Progenitor cell of endocrine pancreas (in vitro differentiated cells): ENCODE results near the gene TEN1. TPM values are rescaled to one million over a fixed set of nuclear protein-coding genes. Genes with fewer than 3 reads are reported as not detected.
"Not testable (repeated sequence)": the region's sequence is repeated elsewhere in the genome, so short reads cannot be mapped to it uniquely, and the experiment has no call there.

Experiments
- DNase-seq: peaks from one replicate; pipeline ENCODE4 v3.0.0; 2021; ENCODE audit warnings: low spot score; ENCODE audit not compliant: unreplicated experiment
- H3K27ac Mint-ChIP-seq: 2 replicates; pipeline ENCODE4 v1.8.0; 2021; ENCODE audit warnings: mild to moderate bottlenecking, moderate library complexity, mixed read lengths
- H3K27me3 Mint-ChIP-seq: 2 replicates; pipeline ENCODE4 v1.8.0; 2021; ENCODE audit warnings: mixed read lengths
- H3K36me3 Mint-ChIP-seq: 2 replicates; pipeline ENCODE4 v1.8.0; 2022; ENCODE audit warnings: mixed read lengths; ENCODE audit not compliant: insufficient read depth
- H3K4me1 Mint-ChIP-seq: 2 replicates; pipeline ENCODE4 v1.8.0; 2021; ENCODE audit warnings: low read depth, mixed read lengths
- H3K4me3 Mint-ChIP-seq: 2 replicates; pipeline ENCODE4 v1.8.0; 2021; ENCODE audit warnings: low read depth, mild to moderate bottlenecking, moderate library complexity, mixed read lengths
- H3K9me3 Mint-ChIP-seq: 2 replicates; pipeline ENCODE4 v1.8.0; 2021; ENCODE audit warnings: low read depth, mixed read lengths
- total RNA-seq: library from RNA; stranded (reverse); gene quantifications from 2 replicates; pipeline ENCODE4 v1.2.1, GENCODE V29; 2021
- TF ChIP-seq, protein P1 (sequence below): fragments of 200-600 bp; sonication (generic); IDR thresholded peaks from one replicate; pipeline ENCODE4 v1.5.0; 2021; ENCODE audit warnings: antibody characterized with exemption, mild to moderate bottlenecking; ENCODE audit not compliant: unreplicated experiment

TEN1 gene
- total RNA-seq, 1 donor from 2014 or later = 19.8 TPM

DNA sequence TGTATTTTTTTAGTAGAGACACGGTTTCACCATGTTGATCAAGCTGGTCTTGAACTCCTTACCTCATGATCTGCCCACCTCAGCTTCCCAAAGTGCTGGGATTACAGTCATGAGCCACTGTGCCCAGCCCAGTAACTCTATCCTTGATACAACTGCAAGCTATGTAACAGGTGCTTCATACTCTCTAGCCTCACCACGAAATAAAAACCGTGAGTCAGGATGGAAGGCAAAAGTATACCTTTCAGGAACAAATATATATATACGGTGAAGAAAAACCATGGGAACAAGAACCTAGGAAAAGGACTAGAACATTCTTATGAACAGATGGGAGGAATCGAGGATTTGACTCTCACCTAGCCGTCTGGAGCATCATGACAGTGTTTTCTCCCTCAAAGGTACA, 28.6 kb upstream of the TEN1 start:
- DNase-seq = no peak
- H3K4me1 Mint-ChIP-seq = no peaks in the 10 kb centered on the region
- H3K9me3 Mint-ChIP-seq = no peaks in the 10 kb centered on the region
- no peak overlapping the region for H3K4me3 Mint-ChIP-seq
- no peak overlapping the region for H3K27ac Mint-ChIP-seq
- peaks cover 40% of the 10 kb centered on the region for H3K36me3 Mint-ChIP-seq
- TF ChIP-seq, protein P1, sequence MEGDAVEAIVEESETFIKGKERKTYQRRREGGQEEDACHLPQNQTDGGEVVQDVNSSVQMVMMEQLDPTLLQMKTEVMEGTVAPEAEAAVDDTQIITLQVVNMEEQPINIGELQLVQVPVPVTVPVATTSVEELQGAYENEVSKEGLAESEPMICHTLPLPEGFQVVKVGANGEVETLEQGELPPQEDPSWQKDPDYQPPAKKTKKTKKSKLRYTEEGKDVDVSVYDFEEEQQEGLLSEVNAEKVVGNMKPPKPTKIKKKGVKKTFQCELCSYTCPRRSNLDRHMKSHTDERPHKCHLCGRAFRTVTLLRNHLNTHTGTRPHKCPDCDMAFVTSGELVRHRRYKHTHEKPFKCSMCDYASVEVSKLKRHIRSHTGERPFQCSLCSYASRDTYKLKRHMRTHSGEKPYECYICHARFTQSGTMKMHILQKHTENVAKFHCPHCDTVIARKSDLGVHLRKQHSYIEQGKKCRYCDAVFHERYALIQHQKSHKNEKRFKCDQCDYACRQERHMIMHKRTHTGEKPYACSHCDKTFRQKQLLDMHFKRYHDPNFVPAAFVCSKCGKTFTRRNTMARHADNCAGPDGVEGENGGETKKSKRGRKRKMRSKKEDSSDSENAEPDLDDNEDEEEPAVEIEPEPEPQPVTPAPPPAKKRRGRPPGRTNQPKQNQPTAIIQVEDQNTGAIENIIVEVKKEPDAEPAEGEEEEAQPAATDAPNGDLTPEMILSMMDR = no peak
- no peaks in the 10 kb centered on the region for H3K27me3 Mint-ChIP-seq

DNA sequence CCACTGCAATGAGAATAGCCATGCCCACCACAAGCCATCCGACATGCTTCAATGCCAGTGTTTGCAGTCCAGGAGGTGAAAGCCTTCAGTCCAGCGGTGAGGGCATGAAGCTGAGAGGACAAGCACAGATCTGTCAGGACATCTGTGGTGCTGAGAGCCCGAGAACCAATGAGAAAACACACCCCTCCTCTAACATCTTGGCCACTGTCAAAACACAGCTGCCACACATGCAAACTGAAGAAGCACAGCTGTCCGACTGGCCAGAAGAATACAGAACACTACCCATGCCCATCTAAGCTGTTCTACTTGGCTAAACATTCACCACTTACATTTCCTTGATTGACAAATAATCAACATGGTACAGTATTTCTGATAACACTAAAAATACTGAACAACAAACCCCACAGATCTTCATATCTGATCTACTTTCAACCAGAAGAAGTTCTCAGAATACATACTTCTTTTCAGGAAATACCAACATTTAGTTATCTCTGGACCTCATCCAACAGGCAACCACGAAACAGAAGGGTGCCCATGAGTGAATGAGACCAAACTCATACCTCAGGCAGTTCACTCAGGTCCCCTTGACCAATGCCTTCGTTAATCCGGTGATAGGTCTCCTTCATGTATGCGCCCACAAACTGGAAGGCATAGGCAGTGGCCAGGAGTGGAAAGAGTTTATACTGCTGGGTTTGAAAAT, 28.0 kb upstream of the TEN1 start:
- no peak for DNase-seq
- Mint-ChIP-seq H3K27ac (peak overlapping the region; percentile 46), H3K4me3 (no peak overlapping the region), H3K9me3 (no peaks in the 10 kb centered on the region), H3K36me3 (peaks cover 41% of the 10 kb centered on the region), H3K27me3 (no peaks in the 10 kb centered on the region), H3K4me1 (no peaks in the 10 kb centered on the region)
- TF ChIP-seq, protein P1 = no peak

DNA sequence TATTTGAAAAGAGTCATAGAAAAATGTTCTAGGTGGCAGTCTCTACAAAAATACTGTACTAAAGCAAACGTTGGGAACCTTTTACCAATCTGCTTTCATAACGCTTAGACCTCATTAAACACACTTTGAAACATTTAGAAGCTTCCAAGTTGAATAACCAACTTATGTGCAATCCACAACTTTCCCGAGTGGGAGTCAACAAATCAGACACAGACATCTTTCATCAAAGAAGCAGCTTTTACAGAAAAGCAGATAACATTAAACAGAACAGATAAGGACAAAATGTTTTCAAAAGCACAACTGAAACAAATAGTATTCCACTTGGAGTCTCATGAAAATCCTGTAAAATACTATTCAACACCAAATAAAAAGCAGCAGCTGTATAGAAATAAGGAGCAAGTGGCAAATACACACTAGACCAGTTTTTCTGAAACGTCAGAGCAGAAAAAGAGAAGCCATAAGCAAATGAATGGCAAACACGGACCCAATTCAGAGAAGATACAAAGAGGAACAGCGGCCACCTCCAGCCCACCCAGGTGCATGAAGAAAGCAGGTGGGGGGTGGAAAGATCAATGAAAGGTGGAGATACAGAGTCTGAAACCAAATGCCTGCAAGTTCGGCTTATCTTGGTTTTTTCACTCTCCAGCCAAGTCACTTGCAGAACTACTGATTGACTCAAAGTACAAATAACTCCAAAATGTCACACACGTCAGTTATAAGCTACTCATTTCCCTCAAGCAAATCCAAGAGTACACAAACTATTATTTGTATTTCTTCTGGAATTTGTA, 19.8 kb upstream of the TEN1 start:
- TF ChIP-seq, protein P1 = no peak
- H3K4me1 Mint-ChIP-seq = peaks cover 38% of the 10 kb centered on the region
- H3K4me3 Mint-ChIP-seq = peak overlapping the region; percentile 15
- peaks cover 19% of the 10 kb centered on the region for H3K36me3 Mint-ChIP-seq
- H3K27ac Mint-ChIP-seq = peak overlapping the region; percentile 95
- no peaks in the 10 kb centered on the region for H3K27me3 Mint-ChIP-seq
- no peaks in the 10 kb centered on the region for H3K9me3 Mint-ChIP-seq
- no peak for DNase-seq

DNA sequence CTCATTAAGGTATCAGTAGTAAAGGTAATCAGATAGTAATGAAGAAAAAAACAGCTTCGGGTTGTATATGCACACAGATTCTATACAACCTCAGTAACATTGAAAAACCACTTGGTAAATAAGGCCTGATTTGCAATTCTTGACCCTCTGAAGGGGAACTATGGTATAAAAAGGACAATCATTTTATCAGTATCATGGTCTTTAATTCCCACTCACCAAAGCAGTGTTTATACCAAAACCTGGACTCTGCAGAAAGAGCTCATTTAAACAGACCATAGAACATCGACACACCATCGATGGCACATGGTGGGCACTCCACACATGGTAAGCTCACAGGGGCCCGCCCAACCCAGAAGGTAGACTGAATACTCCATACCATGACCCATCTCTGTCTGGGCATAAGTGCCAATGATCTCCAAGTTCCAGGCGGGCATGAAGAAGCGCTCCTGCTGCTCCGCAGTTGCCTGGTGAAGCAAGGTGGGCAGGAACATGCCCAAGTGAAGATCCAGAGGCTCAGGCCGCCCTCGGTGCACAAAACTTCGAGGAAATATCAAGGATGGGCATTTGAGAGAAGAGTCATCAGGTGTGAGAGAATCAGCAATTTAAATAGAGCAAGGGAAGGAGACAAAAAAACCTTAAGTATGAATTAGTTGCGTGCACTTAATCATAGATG, 19.1 kb upstream of the TEN1 start:
- Mint-ChIP-seq H3K36me3 (peaks cover 19% of the 10 kb centered on the region), H3K27ac (peak overlapping the region; percentile 95), H3K27me3 (no peaks in the 10 kb centered on the region), H3K9me3 (no peaks in the 10 kb centered on the region), H3K4me3 (peak overlapping the region; percentile 15), H3K4me1 (peaks cover 43% of the 10 kb centered on the region)
- TF ChIP-seq, protein P1 = no peak
- DNase-seq = no peak

DNA sequence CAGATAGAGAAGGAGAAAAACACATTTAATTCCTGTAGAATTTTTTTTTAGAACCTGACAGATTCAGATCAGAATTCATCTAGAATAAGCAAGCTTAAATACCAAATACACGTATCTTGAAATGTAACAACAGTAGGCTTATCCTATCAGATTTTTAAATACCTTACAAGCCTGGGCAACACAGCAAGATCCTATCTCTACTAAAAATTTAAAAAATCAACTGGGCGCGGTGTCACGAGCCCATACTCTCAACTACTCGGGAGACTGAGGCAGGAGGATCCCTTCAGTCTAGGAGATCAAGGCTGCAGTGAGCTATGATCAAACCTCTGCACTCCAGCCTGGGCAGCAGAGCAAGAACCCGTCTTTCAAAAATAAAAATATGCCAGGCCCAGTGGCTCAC, 13.6 kb upstream of the TEN1 start:
- no peaks in the 10 kb centered on the region for H3K27me3 Mint-ChIP-seq
- no peaks in the 10 kb centered on the region for H3K9me3 Mint-ChIP-seq
- TF ChIP-seq, protein P1 = no peak
- H3K36me3 Mint-ChIP-seq = peaks cover 13% of the 10 kb centered on the region
- no peak overlapping the region for H3K27ac Mint-ChIP-seq
- DNase-seq = no peak
- H3K4me3 Mint-ChIP-seq = no peak overlapping the region
- H3K4me1 Mint-ChIP-seq = peaks cover 21% of the 10 kb centered on the region

DNA sequence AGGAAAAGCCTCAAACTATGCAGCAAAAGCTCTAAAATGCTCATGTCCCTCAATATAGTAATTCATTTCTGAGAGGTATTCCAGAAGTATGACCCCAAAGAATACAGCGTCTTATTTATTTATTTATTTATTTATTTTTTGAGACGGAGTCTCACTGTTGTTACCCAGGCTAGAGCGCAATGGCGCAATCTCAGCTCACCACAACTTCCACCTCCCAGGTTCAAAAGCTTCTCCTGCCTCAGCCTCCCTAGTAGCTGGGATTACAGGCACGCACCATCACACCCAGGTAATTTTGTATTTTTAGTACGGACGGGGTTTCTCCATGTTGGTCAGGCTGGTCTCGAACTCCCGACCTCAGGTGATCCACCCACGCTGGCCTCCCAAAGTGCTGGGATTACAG, 10.0 kb upstream of the TEN1 start:
- not testable (repeated sequence) for H3K27me3 Mint-ChIP-seq, H3K4me3 Mint-ChIP-seq, H3K9me3 Mint-ChIP-seq, H3K27ac Mint-ChIP-seq, DNase-seq
- peaks cover 18% of the 10 kb centered on the region for H3K4me1 Mint-ChIP-seq
- H3K36me3 Mint-ChIP-seq = peaks cover 22% of the 10 kb centered on the region
